Measurements from ENCODE around the gene GLOD4.

GRCh38 chr17:718075-718474, 64.0 kb downstream of the GLOD4 start:
- TF ChIP-seq CTCF (IDR thresholded peaks at IDR 0.05) (no peak), POLR2A (IDR thresholded peaks at IDR 0.05) (no peak)
